Measurements from ENCODE around the gene F7. TPM values are rescaled to one million over a fixed set of nuclear protein-coding genes. Genes with fewer than 3 reads are reported as not detected.

Gene F7
- total RNA-seq, 5 donors from 2014 or later (not counting 1 experiment from before 2014, with no cell fraction given): 0.13 to 0.23 (median 0.23) TPM; not detected in 2

DNA sequence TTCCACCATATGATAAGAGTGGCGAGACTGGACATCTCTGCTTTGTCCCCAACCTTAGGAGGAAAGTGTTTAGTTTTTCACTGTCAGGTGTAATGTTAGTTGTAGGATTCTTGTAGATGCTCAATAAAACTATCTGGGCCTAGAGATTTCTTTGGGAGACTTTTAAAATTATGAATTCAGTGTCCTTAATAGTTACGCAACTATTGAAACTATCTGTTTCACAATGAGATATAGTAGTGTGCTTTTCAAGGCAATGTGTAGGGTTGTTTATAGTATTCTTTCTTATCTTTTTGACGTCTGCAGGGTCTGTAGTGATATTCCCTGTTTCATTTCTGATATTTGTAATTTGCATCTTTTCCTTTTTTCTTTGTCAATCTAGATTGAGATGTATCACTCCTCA, 33.2 kb upstream of the F7 start:
- peaks cover 3 to 10% of the 10 kb centered on the region in 2 donors for H3K36me3 ChIP-seq (ENCODE audit: control insufficient read depth in 2 of 2, extremely low read depth in 1 of 2, insufficient read depth in 1 of 2, low read length in 1 of 2)
- no peak for ATAC-seq (replicated peaks in 1 of 4)
- CTCF ChIA-PET: interaction anchor here (0.6 to 0.7 kb wide), 3 partner anchors 23 to 262 kb away, joined by 3 to 4 read pairs (median 3); no protein-coding TSS in a partner anchor
- H3K4me3 ChIP-seq (ENCODE audit: control insufficient read depth in 1 of 2, extremely low read depth in 1 of 2, low read length in 1 of 2): no peak overlapping the region
- peaks cover 36% of the 10 kb centered on the region for H3K36me3 Mint-ChIP-seq
- peaks cover 0 to 10% (median 8%) of the 10 kb centered on the region in 3 donors for H3K9me3 Mint-ChIP-seq
- POLR2A ChIA-PET: no interaction called here
- H3K9me3 ChIP-seq: peaks cover 3% of the 10 kb centered on the region
- H3K27me3 Mint-ChIP-seq: no peaks in the 10 kb centered on the region
- no peak for DNase-seq
- H3K4me3 Mint-ChIP-seq: no peak overlapping the region
- no peaks in the 10 kb centered on the region for H3K27me3 ChIP-seq (replicated peaks in 1 of 2; ENCODE audit: control insufficient read depth in 2 of 2, extremely low read depth in 1 of 2, insufficient read depth in 2 of 2, low read length in 1 of 2)
- H3K4me1 ChIP-seq (ENCODE audit: control insufficient read depth in 1 of 2, extremely low read depth in 1 of 2, insufficient read depth in 2 of 2, low read length in 2 of 2): no peaks in the 10 kb centered on the region
- WGBS (ENCODE audit: insufficient coverage): no CpG with 5 or more reads among the region's 3 CpGs
- H3K27ac ChIP-seq (ENCODE audit: low read length): no peak overlapping the region
- H3K27ac Mint-ChIP-seq: no peak overlapping the region
- H3K4me1 Mint-ChIP-seq: no peaks in the 10 kb centered on the region

GRCh38 chr13:113073942-113074341, 31.6 kb upstream of the F7 start:
- DNase-seq (no peak), ATAC-seq (replicated peaks in 1 of 4) (no peak)
- H3K4me3 Mint-ChIP-seq: no peak overlapping the region
- ChIA-PET CTCF (no interaction called here), POLR2A (no interaction called here)
- Histone ChIP-seq H3K36me3 (ENCODE audit: control insufficient read depth in 2 of 2, extremely low read depth in 1 of 2, insufficient read depth in 1 of 2, low read length in 1 of 2) (peaks cover 3 to 10% of the 10 kb centered on the region in 2 donors), H3K27ac (ENCODE audit: low read length) (no peak overlapping the region), H3K4me1 (ENCODE audit: control insufficient read depth in 1 of 2, extremely low read depth in 1 of 2, insufficient read depth in 2 of 2, low read length in 2 of 2) (no peaks in the 10 kb centered on the region), H3K27me3 (replicated peaks in 1 of 2; ENCODE audit: control insufficient read depth in 2 of 2, extremely low read depth in 1 of 2, insufficient read depth in 2 of 2, low read length in 1 of 2) (no peaks in the 10 kb centered on the region), H3K4me3 (ENCODE audit: control insufficient read depth in 1 of 2, extremely low read depth in 1 of 2, low read length in 1 of 2) (no peak overlapping the region), H3K9me3 (peaks cover 3% of the 10 kb centered on the region)
- no peaks in the 10 kb centered on the region for H3K4me1 Mint-ChIP-seq
- no peaks in the 10 kb centered on the region for H3K27me3 Mint-ChIP-seq
- H3K36me3 Mint-ChIP-seq: peaks cover 43% of the 10 kb centered on the region
- peaks cover 0 to 10% (median 8%) of the 10 kb centered on the region in 3 donors for H3K9me3 Mint-ChIP-seq
- H3K27ac Mint-ChIP-seq: no peak overlapping the region
- 97% methylated on average over 10 of the region's 11 CpGs for WGBS (ENCODE audit: insufficient coverage)

DNA sequence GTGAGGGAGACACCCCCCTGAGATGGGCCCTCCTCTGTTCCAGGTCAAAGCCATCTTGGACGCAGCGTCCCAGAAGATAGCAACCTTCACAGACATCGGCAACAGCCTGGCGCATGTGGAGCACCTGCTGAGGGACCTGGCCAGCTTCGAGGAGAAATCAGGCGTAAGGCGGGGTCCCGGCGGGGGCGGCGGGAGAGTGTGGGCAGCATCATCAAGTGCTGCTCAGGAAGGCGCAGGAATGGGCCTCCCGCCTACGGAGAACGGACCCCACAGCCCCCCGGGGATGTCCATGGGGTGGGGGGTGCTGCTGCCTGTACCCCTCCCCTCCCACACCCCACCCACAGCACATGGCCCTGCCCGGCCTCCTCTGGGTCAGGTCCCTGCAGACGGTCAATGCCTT, 31.2 kb upstream of the F7 start:
- Mint-ChIP-seq H3K9me3 (peaks cover 0 to 10% (median 8%) of the 10 kb centered on the region in 3 donors), H3K27me3 (no peaks in the 10 kb centered on the region), H3K4me3 (no peak overlapping the region), H3K27ac (no peak overlapping the region), H3K4me1 (no peaks in the 10 kb centered on the region), H3K36me3 (peaks cover 43% of the 10 kb centered on the region)
- no peak overlapping the region for H3K4me3 ChIP-seq (ENCODE audit: control insufficient read depth in 1 of 2, extremely low read depth in 1 of 2, low read length in 1 of 2)
- ChIA-PET POLR2A (no interaction called here), CTCF (no interaction called here)
- no peak overlapping the region for H3K27ac ChIP-seq (ENCODE audit: low read length)
- no peaks in the 10 kb centered on the region for H3K27me3 ChIP-seq (replicated peaks in 1 of 2; ENCODE audit: control insufficient read depth in 2 of 2, extremely low read depth in 1 of 2, insufficient read depth in 2 of 2, low read length in 1 of 2)
- DNase-seq: no peak
- peaks cover 3% of the 10 kb centered on the region for H3K9me3 ChIP-seq
- peaks cover 3 to 10% of the 10 kb centered on the region in 2 donors for H3K36me3 ChIP-seq (ENCODE audit: control insufficient read depth in 2 of 2, extremely low read depth in 1 of 2, insufficient read depth in 1 of 2, low read length in 1 of 2)
- 96% methylated on average over 13 of the region's 18 CpGs for WGBS (ENCODE audit: insufficient coverage)
- no peaks in the 10 kb centered on the region for H3K4me1 ChIP-seq (ENCODE audit: control insufficient read depth in 1 of 2, extremely low read depth in 1 of 2, insufficient read depth in 2 of 2, low read length in 2 of 2)
- no peak for ATAC-seq (replicated peaks in 1 of 4)

DNA sequence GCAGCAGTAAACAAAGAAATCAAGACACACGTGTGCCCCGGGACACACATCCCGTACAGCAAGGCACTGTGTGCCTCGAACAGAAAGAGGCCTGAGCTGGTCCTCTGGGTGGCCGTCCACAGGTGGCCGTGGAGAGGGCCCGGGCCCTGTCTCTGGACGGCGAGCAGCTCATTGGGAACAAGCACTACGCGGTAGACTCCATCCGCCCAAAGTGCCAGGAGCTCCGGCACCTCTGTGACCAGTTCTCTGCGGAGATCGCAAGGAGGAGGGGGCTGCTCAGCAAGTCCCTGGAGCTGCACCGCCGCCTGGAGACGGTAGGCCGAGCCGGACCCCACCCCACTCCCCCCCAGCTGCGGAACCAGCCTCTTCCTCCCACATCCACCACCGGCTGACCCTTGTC, 30.7 kb upstream of the F7 start:
- H3K4me3 Mint-ChIP-seq: no peak overlapping the region
- Histone ChIP-seq H3K27ac (ENCODE audit: low read length) (no peak overlapping the region), H3K4me1 (ENCODE audit: control insufficient read depth in 1 of 2, extremely low read depth in 1 of 2, insufficient read depth in 2 of 2, low read length in 2 of 2) (no peaks in the 10 kb centered on the region), H3K27me3 (replicated peaks in 1 of 2; ENCODE audit: control insufficient read depth in 2 of 2, extremely low read depth in 1 of 2, insufficient read depth in 2 of 2, low read length in 1 of 2) (no peaks in the 10 kb centered on the region), H3K9me3 (peaks cover 3% of the 10 kb centered on the region), H3K4me3 (ENCODE audit: control insufficient read depth in 1 of 2, extremely low read depth in 1 of 2, low read length in 1 of 2) (no peak overlapping the region), H3K36me3 (ENCODE audit: control insufficient read depth in 2 of 2, extremely low read depth in 1 of 2, insufficient read depth in 1 of 2, low read length in 1 of 2) (peaks cover 3 to 10% of the 10 kb centered on the region in 2 donors)
- ATAC-seq (replicated peaks in 1 of 4) (no peak), DNase-seq (no peak)
- H3K27me3 Mint-ChIP-seq: no peaks in the 10 kb centered on the region
- ChIA-PET POLR2A (no interaction called here), CTCF (no interaction called here)
- 89% methylated on average over 15 of the region's 22 CpGs for WGBS (ENCODE audit: insufficient coverage)
- H3K36me3 Mint-ChIP-seq: peaks cover 43% of the 10 kb centered on the region
- no peaks in the 10 kb centered on the region for H3K4me1 Mint-ChIP-seq
- H3K27ac Mint-ChIP-seq: no peak overlapping the region
- peaks cover 0 to 10% (median 8%) of the 10 kb centered on the region in 3 donors for H3K9me3 Mint-ChIP-seq

GRCh38 chr13:113075711-113076110, 29.9 kb upstream of the F7 start:
- H3K27me3 Mint-ChIP-seq: no peaks in the 10 kb centered on the region
- ATAC-seq (replicated peaks in 1 of 4) (no peak), DNase-seq (no peak)
- CTCF ChIA-PET: no interaction called here
- no peaks in the 10 kb centered on the region for H3K4me1 Mint-ChIP-seq
- H3K9me3 Mint-ChIP-seq: peaks cover 0 to 10% (median 8%) of the 10 kb centered on the region in 3 donors
- Histone ChIP-seq H3K4me3 (ENCODE audit: control insufficient read depth in 1 of 2, extremely low read depth in 1 of 2, low read length in 1 of 2) (no peak overlapping the region), H3K9me3 (peaks cover 3% of the 10 kb centered on the region), H3K4me1 (ENCODE audit: control insufficient read depth in 1 of 2, extremely low read depth in 1 of 2, insufficient read depth in 2 of 2, low read length in 2 of 2) (no peaks in the 10 kb centered on the region), H3K27me3 (replicated peaks in 1 of 2; ENCODE audit: control insufficient read depth in 2 of 2, extremely low read depth in 1 of 2, insufficient read depth in 2 of 2, low read length in 1 of 2) (no peaks in the 10 kb centered on the region), H3K36me3 (ENCODE audit: control insufficient read depth in 2 of 2, extremely low read depth in 1 of 2, insufficient read depth in 1 of 2, low read length in 1 of 2) (peaks cover 3 to 10% of the 10 kb centered on the region in 2 donors), H3K27ac (ENCODE audit: low read length) (no peak overlapping the region)
- H3K36me3 Mint-ChIP-seq: peaks cover 37% of the 10 kb centered on the region
- WGBS (ENCODE audit: insufficient coverage): 100% methylated on average over 17 of the region's 17 CpGs
- POLR2A ChIA-PET: no interaction called here
- no peak overlapping the region for H3K4me3 Mint-ChIP-seq
- no peak overlapping the region for H3K27ac Mint-ChIP-seq

GRCh38 chr13:113076681-113077401, 28.8 kb upstream of the F7 start:
- POLR2A ChIA-PET: no interaction called here
- H3K36me3 ChIP-seq (ENCODE audit: control insufficient read depth in 2 of 2, extremely low read depth in 1 of 2, insufficient read depth in 1 of 2, low read length in 1 of 2): peaks cover 3 to 10% of the 10 kb centered on the region in 2 donors
- H3K27ac Mint-ChIP-seq: no peak overlapping the region
- no peak overlapping the region for H3K27ac ChIP-seq (ENCODE audit: low read length)
- H3K36me3 Mint-ChIP-seq: peaks cover 26% of the 10 kb centered on the region
- CTCF ChIA-PET: interaction anchor here in 1 of 2 donors (0.6 kb wide), 1 partner anchor 22 kb away, joined by 3 read pairs; no protein-coding TSS in a partner anchor
- no peaks in the 10 kb centered on the region for H3K4me1 Mint-ChIP-seq
- no peaks in the 10 kb centered on the region for H3K27me3 ChIP-seq (replicated peaks in 1 of 2; ENCODE audit: control insufficient read depth in 2 of 2, extremely low read depth in 1 of 2, insufficient read depth in 2 of 2, low read length in 1 of 2)
- no peak overlapping the region for H3K4me3 ChIP-seq (ENCODE audit: control insufficient read depth in 1 of 2, extremely low read depth in 1 of 2, low read length in 1 of 2)
- no peaks in the 10 kb centered on the region for H3K27me3 Mint-ChIP-seq
- no peaks in the 10 kb centered on the region for H3K4me1 ChIP-seq (ENCODE audit: control insufficient read depth in 1 of 2, extremely low read depth in 1 of 2, insufficient read depth in 2 of 2, low read length in 2 of 2)
- no peaks in the 10 kb centered on the region for H3K9me3 ChIP-seq
- peaks cover 0 to 6% (median 5%) of the 10 kb centered on the region in 3 donors for H3K9me3 Mint-ChIP-seq
- no peak for DNase-seq
- no peak overlapping the region for H3K4me3 Mint-ChIP-seq
- 94% methylated on average over 30 of the region's 39 CpGs for WGBS (ENCODE audit: insufficient coverage)
- no peak for ATAC-seq (replicated peaks in 1 of 4)

All from T-cell (primary cell).